ENCODE measurements around the gene CHCHD5. TPM values are rescaled to one million over a fixed set of nuclear protein-coding genes. Genes with fewer than 3 reads are reported as not detected.
A peak's percentile ranks its signal among the peaks of the same experiment; 100 is the strongest.

CHCHD5 gene
- total RNA-seq, 1 experiment from 2014 or later: 25.4 TPM

GRCh38 chr2:112597537-112598322 lies 13.3 kb downstream of the CHCHD5 start:
- Histone ChIP-seq H3K36me3 (ENCODE audit: low read depth, low read length) (no peaks in the 10 kb centered on the region), H2AFZ (ENCODE audit: low read length) (no peak overlapping the region), H3K4me2 (ENCODE audit: low read length) (no peak overlapping the region), H4K20me1 (ENCODE audit: low read length) (no peaks in the 10 kb centered on the region), H3K27me3 (ENCODE audit: low read length) (no peaks in the 10 kb centered on the region), H3K9me3 (ENCODE audit: low read length) (no peaks in the 10 kb centered on the region), H3K79me2 (ENCODE audit: low read length) (no peaks in the 10 kb centered on the region), H3K9ac (ENCODE audit: low read length) (no peak overlapping the region), H3F3A (ENCODE audit: low read length, unreplicated experiment) (no peaks in the 10 kb centered on the region), H3K4me3 (ENCODE audit: low read length) (no peak overlapping the region), H3K4me1 (ENCODE audit: insufficient read depth, low read length) (peaks cover 12% of the 10 kb centered on the region), H3K27ac (ENCODE audit: low read length) (no peak overlapping the region), H3K9me2 (replicated peaks; ENCODE audit: low read length) (no peaks in the 10 kb centered on the region)
- ChIA-PET POLR2A (ENCODE audit: unreplicated experiment) (no interaction called here), CTCF (interaction anchor here (1.0 kb wide), 1 partner anchor 129 kb away, joined by 4 read pairs; no protein-coding TSS in a partner anchor)
- no peak for ATAC-seq
- DNase-seq: no peak
- TF ChIP-seq CTCF (conservative IDR thresholded peaks at IDR 0.05; ENCODE audit: low read depth, low read length) (no peak), EZH2phosphoT487 (IDR thresholded peaks at IDR 0.05; ENCODE audit: borderline replicate concordance, low read length) (no peak), EZH2 (IDR thresholded peaks at IDR 0.05; ENCODE audit: low read length, unreplicated experiment) (no peak)
- BruUV-seq (replicated peaks): no TSS peak
- intact Hi-C loops (cut with micrococcal nuclease): no loop called here

- Histone ChIP-seq H4K20me1 (ENCODE audit: low read length) (no peaks in the 10 kb centered on the region), H3K27ac (ENCODE audit: low read length) (no peak overlapping the region), H3K36me3 (ENCODE audit: low read depth, low read length) (no peaks in the 10 kb centered on the region), H3K9me3 (ENCODE audit: low read length) (no peaks in the 10 kb centered on the region), H3K9ac (ENCODE audit: low read length) (peak overlapping the region; percentile 42), H3K79me2 (ENCODE audit: low read length) (no peaks in the 10 kb centered on the region), H3K27me3 (ENCODE audit: low read length) (no peaks in the 10 kb centered on the region), H3K4me2 (ENCODE audit: low read length) (peak overlapping the region; percentile 67), H2AFZ (ENCODE audit: low read length) (0 out of 2 replicates have a peak overlapping the region, but pooled peaks have one; percentile 7), H3K4me1 (ENCODE audit: insufficient read depth, low read length) (peaks cover 12% of the 10 kb centered on the region), H3K9me2 (replicated peaks; ENCODE audit: low read length) (0 out of 2 replicates have a peak, but pooled peaks cover 7% of the 10 kb centered on the region), H3K4me3 (ENCODE audit: low read length) (no peak overlapping the region), H3F3A (ENCODE audit: low read length, unreplicated experiment) (no peaks in the 10 kb centered on the region)
- no peak for TF ChIP-seq EZH2 (IDR thresholded peaks at IDR 0.05; ENCODE audit: low read length, unreplicated experiment)
- no peak for TF ChIP-seq EZH2phosphoT487 (IDR thresholded peaks at IDR 0.05; ENCODE audit: borderline replicate concordance, low read length)
- no peak for TF ChIP-seq CTCF (conservative IDR thresholded peaks at IDR 0.05; ENCODE audit: low read depth, low read length)
- ATAC-seq (no peak), DNase-seq (no peak)
- BruUV-seq (replicated peaks): no TSS peak
- ChIA-PET POLR2A (ENCODE audit: unreplicated experiment) (no interaction called here), CTCF (interaction anchor here (0.6 to 1.4 kb wide), 3 partner anchors 22 to 126 kb away, joined by 5 to 7 read pairs (median 6); no protein-coding TSS in a partner anchor)
- intact Hi-C loops (cut with micrococcal nuclease): loop anchor here (1.0 to 10.0 kb wide), 3 partner anchors 26 to 126 kb away; no protein-coding TSS in a partner anchor
These were observed 16.2 kb downstream of the CHCHD5 start for GRCh38 chr2:112600634-112601033.

- no TSS peak for BruUV-seq (replicated peaks)
- Histone ChIP-seq H3K27ac (ENCODE audit: low read length) (no peak overlapping the region), H3K4me2 (ENCODE audit: low read length) (no peak overlapping the region), H3F3A (ENCODE audit: low read length, unreplicated experiment) (no peaks in the 10 kb centered on the region), H4K20me1 (ENCODE audit: low read length) (no peaks in the 10 kb centered on the region), H3K27me3 (ENCODE audit: low read length) (no peaks in the 10 kb centered on the region), H3K4me1 (ENCODE audit: insufficient read depth, low read length) (peaks cover 12% of the 10 kb centered on the region), H3K4me3 (ENCODE audit: low read length) (no peak overlapping the region), H2AFZ (ENCODE audit: low read length) (no peak overlapping the region), H3K36me3 (ENCODE audit: low read depth, low read length) (no peaks in the 10 kb centered on the region), H3K9me3 (ENCODE audit: low read length) (no peaks in the 10 kb centered on the region), H3K79me2 (ENCODE audit: low read length) (no peaks in the 10 kb centered on the region), H3K9me2 (replicated peaks; ENCODE audit: low read length) (0 out of 2 replicates have a peak, but pooled peaks cover 7% of the 10 kb centered on the region), H3K9ac (ENCODE audit: low read length) (no peak overlapping the region)
- ATAC-seq (no peak), DNase-seq (no peak)
- ChIA-PET CTCF (interaction anchor here (0.9 kb wide), 1 partner anchor 22 kb away, joined by 3 read pairs; no protein-coding TSS in a partner anchor), POLR2A (ENCODE audit: unreplicated experiment) (interaction anchor here (0.6 kb wide), 1 partner anchor 336 kb away, joined by 3 read pairs; no protein-coding TSS in a partner anchor)
- TF ChIP-seq CTCF (conservative IDR thresholded peaks at IDR 0.05; ENCODE audit: low read depth, low read length) (no peak), EZH2 (IDR thresholded peaks at IDR 0.05; ENCODE audit: low read length, unreplicated experiment) (no peak), EZH2phosphoT487 (IDR thresholded peaks at IDR 0.05; ENCODE audit: borderline replicate concordance, low read length) (no peak)
- intact Hi-C loops (cut with micrococcal nuclease): loop anchor here (10.0 kb wide), 1 partner anchor 53 kb away; no protein-coding TSS in a partner anchor
These were observed 17.3 kb downstream of the CHCHD5 start for GRCh38 chr2:112601754-112602153.
